CD4-positive, alpha-beta T cell treated with Interleukin-15 for 4 hours (primary cell): ENCODE results near the gene MAG.
A peak's percentile ranks its signal among the peaks of the same experiment; 100 is the strongest.
"Not testable (repeated sequence)": the region's sequence is repeated elsewhere in the genome, so short reads cannot be mapped to it uniquely, and the experiment has no call there.

Experiments used
- DNase-seq: peaks from one replicate; pipeline ENCODE4 v3.0.0-alpha.2; 2020; ENCODE audit warnings: low spot score

MAG gene

DNA sequence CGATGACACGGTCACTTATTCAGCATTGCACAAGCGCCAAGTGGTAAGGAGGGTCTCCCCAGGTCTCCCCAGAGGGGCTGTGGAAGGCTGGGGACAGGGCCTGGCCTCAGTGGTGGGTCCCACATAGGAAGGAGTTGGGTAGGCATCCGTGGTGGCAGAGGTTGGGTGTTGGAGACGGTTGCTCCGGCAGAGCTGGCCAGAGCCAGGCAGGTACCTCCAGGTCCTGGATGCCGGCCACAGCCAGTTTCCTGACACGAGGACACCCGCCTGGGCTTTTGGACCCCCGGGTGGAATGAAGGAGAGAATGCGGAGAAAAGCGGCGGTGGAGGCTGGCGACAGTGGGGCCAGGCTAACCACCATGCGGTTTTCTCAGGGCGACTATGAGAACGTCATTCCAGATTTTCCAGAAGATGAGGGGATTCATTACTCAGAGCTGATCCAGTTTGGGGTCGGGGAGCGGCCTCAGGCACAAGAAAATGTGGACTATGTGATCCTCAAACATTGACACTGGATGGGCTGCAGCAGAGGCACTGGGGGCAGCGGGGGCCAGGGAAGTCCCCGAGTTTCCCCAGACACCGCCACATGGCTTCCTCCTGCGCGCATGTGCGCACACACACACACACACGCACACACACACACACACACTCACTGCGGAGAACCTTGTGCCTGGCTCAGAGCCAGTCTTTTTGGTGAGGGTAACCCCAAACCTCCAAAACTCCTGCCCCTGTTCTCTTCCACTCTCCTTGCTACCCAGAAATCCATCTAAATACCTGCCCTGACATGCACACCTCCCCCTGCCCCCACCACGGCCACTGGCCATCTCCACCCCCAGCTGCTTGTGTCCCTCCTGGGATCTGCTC, 54.5 kb downstream of the MAG start:
- peak; percentile 74 for DNase-seq

GRCh38 chr19:35347171-35347929, 55.4 kb downstream of the MAG start, which contains the start of gene FFAR1:
TSS of gene FFAR1 (plus strand) at chr19:35347902. CDS start at chr19:35351552, 3,650 bp downstream.
- DNase-seq: peak; percentile 59

- DNase-seq: no peak
Observed at GRCh38 chr19:35347930-35348298, 56.0 kb downstream of the MAG start.

DNA sequence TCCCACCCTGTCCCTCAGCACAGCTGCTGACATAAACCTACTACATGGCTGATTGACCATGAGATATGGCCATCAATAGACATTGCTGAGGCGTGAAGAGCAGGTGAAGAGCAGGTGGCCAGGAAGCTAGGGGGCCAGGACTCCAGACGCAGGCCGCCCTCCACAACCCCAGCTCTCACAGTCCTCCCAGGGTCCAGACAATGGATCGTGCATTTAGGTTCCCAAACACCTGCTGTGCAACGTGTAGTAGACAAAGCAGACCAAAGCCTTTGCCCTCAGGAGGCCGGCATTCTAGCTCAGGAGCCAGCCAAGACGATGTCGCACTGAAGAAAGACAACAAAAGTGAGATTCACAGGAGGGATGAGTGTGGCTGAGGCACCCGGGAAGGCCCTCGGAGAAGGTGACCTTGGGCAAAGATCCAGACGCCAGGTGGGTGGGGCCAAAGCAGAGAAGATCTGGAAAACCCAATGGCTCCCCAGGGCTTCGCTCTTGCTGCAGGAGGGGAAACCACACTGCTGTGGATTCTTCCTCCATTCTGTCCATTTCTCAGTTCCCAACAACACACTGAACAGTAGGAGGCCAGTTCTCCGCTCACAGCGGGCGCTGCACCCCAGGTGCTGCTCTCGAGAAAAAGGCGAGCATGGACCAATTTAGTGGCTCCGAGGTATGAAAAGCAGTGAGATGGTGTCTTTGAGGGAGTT, 57.1 kb downstream of the MAG start:
- no peak for DNase-seq

GRCh38 chr19:35349614-35350521, 57.9 kb downstream of the MAG start:
- no peak for DNase-seq

- DNase-seq: no peak
Observed at GRCh38 chr19:35350591-35350990, 58.6 kb downstream of the MAG start.

GRCh38 chr19:35351411-35352176, 59.6 kb downstream of the MAG start:
- DNase-seq: no peak

GRCh38 chr19:35352177-35352447, 60.2 kb downstream of the MAG start:
- no peak for DNase-seq

GRCh38 chr19:35352448-35353304, 60.7 kb downstream of the MAG start:
- peak; percentile 75 for DNase-seq

DNA sequence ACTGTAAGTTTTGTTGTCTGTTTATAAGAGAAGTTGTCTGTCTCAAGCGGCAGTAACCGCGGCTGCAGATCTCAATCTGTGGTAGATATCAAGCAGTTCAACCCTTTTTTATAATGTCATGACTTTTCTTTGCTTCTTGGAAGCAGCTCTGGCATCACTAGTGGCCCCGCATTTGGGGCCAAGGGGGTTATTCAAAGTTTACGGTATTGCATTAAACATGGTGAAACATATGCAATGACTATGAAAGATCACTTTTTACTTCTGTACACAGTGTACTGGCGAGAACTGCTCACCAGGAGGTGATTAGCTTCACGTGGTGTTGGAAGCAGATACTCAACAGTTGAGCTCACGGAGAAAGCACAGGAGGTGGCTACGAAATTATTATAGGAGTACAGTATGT, 61.7 kb downstream of the MAG start:
- no peak for DNase-seq

DNA sequence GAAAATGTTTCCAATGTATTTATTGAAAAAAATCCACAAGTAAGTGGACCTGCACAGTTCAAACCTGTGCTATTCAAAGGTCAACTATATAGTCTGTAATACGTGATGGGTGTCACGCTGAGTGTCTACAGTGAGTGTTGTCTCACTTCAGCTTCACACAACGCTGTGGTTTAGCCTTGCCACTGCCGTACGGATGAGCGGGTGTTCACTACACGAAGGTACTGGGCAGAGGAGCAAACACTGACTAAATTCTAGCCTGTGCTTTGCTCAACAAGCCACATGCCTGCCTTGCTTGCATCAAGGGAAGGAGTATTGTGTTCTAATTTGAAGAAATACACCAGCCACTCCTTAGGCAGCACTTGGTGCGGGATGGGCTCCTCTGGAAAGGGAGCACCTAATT, 62.9 kb downstream of the MAG start:
- DNase-seq: no peak

DNA sequence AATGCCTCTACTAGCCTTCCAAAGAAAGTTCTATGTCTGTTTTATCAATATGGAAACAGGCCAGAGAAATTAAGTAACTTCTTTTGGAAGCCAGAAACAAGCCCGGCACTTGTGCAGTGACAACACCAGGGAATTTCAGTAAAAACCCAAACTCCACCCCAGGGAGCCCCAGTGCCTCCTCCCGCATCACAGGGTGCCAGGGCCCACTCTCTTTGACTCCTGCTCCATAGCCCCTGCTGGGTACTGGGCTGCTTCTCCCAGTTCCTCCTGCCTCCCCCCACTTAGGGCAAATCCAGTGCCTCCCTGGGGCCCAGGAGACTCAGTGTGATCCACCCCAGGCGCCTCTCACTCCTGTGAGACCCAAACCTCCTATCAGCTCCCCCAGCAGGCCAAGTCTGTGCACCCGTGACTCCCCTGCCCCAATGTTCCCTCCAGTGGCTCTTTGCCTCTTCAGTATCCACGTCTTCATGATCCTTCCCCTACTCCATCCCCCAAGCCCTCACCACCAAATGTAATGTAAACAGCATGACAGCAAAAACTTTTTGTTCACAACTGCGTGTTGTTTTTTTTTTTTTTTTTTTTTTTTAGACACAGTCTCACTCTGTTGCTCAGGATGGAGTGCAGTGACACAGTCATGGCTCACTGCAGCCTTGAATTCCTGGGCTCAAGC, 64.0 kb downstream of the MAG start:
- DNase-seq: no peak

- DNase-seq: no peak
Observed at GRCh38 chr19:35357867-35358573, 66.1 kb downstream of the MAG start, which contains the start of gene FFAR3. TSS of gene FFAR3 (plus strand) at chr19:35358460. CDS start at chr19:35358891, 431 bp downstream.

DNA sequence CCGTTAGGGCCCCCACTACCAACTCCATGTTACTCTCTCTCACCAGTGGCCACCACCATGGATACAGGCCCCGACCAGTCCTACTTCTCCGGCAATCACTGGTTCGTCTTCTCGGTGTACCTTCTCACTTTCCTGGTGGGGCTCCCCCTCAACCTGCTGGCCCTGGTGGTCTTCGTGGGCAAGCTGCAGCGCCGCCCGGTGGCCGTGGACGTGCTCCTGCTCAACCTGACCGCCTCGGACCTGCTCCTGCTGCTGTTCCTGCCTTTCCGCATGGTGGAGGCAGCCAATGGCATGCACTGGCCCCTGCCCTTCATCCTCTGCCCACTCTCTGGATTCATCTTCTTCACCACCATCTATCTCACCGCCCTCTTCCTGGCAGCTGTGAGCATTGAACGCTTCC, 66.9 kb downstream of the MAG start:
- DNase-seq: not testable (repeated sequence)

- DNase-seq: not testable (repeated sequence)
Observed at GRCh38 chr19:35359395-35359794, 67.4 kb downstream of the MAG start.

DNA sequence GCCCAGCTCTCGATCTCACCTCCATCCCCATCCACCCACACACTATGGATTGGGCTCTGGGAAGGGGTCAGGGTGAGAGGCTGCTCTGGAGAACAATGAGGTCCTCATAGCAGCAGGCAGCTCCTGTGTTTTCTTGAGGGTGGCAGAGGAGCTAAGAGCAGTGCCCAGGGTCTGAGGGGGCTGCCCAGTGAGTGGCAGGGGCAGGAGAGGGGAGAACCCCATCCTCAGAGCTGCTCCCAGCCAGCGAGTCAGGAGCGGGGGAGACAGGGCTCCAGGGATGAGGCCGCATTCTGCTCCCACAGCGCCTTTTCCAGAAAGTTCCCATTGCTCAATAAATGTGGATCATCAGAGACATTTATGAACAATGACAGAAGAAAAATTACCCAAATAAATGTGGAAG, 68.1 kb downstream of the MAG start:
- DNase-seq: not testable (repeated sequence)

DNA sequence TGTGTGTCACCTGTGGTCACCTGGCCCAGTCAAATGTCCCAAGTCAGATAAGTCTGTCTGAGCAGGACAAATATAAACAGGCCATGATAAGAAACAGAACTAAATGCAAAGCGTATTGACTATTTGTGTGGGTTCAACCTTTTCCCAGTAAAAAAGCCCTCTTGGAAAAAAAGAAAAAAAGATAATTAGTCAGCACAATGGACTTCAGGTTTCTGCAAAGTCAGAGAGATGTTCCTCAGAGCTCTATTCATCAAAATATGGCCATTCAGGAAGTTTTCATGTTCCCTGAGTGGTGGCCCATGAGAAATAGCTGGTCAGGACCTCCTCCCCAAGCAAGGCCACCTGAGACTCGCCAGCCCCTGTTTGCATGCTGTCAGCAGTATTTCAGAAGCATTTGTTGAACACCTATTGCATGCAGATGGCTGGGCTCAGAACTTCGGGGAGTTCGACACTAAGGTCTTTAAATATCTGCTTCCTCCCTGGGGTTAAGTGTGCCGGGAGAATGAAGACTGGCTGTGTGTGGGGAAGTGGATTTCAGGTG, 69.0 kb downstream of the MAG start:
- DNase-seq: no peak

DNA sequence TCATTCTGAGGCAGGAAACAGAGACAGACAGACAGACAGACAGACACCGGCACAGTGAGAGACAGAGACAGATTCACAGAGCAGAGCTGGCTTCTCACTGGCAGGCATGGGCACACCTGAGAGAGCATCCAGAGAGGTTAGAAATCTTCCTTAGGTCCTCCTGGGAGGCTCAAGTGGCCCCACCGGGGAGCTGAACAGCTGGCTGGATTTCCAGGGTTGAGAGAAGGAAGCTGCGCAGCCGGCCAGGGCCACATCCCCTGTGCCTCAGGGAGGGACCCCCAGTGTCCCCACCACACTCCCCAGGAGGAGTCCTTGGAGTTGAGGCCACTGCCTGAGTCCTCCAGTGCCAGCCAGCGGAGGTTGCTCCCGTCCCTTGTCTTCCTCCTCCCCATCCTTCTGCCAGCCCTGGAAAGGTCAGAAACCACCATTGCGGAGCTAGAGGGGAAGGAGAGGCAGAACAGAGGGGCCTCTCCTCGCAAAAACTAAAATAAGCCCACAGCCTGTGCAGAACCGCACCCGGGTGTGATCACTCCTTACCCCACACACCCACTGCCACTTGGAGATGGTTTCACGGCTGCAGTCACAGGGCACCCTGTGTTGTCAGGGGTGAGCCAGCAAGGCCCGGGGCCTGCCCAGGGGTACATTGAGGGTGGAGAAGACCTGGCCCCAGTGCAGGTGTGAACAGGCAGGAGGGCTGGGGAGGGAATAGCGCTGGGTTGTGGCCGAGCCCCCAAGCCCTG, 70.5 kb downstream of the MAG start:
- no peak for DNase-seq
